GM18907 (cell line): Measurements from ENCODE around the gene TENT5C.

Experiments used
- ATAC-seq: cut with Tn5 transposase; IDR thresholded peaks from one replicate; pipeline ENCODE4 v1.9.1; 2021; ENCODE audit warnings: mild to moderate bottlenecking, moderate library complexity; ENCODE audit not compliant: unreplicated experiment

Gene TENT5C

GRCh38 chr1:117590273-117590925, 15.4 kb upstream of the TENT5C start:
- ATAC-seq: no peak

GRCh38 chr1:117591252-117591651, 14.6 kb upstream of the TENT5C start:
- ATAC-seq: no peak

- ATAC-seq: no peak
Observed at GRCh38 chr1:117592155-117592554, 13.7 kb upstream of the TENT5C start.

- ATAC-seq: no peak
Observed at GRCh38 chr1:117594261-117594990, 11.4 kb upstream of the TENT5C start.

GRCh38 chr1:117596023-117596720, 9.7 kb upstream of the TENT5C start:
- no peak for ATAC-seq

GRCh38 chr1:117598489-117598888, 7.4 kb upstream of the TENT5C start:
- ATAC-seq: no peak

GRCh38 chr1:117599286-117600221, 6.3 kb upstream of the TENT5C start:
- no peak for ATAC-seq

GRCh38 chr1:117600325-117600943, 5.4 kb upstream of the TENT5C start:
- no peak for ATAC-seq

GRCh38 chr1:117600966-117601365, 4.9 kb upstream of the TENT5C start:
- no peak for ATAC-seq

GRCh38 chr1:117602862-117603261, 3.0 kb upstream of the TENT5C start:
- ATAC-seq: no peak

GRCh38 chr1:117605164-117605773, 579 bp upstream of the TENT5C start:
- peak; percentile 33 for ATAC-seq

- peak; percentile 19 for ATAC-seq
Observed at GRCh38 chr1:117606649-117607430, 992 bp downstream of the TENT5C start.

- no peak for ATAC-seq
Observed at GRCh38 chr1:117607471-117607870, 1.6 kb downstream of the TENT5C start.

- ATAC-seq: no peak
Observed at GRCh38 chr1:117608115-117608615, 2.3 kb downstream of the TENT5C start.

GRCh38 chr1:117608758-117609157, 2.9 kb downstream of the TENT5C start:
- ATAC-seq: no peak

GRCh38 chr1:117609471-117609911, 3.6 kb downstream of the TENT5C start:
- ATAC-seq: no peak

GRCh38 chr1:117610036-117610435, 4.2 kb downstream of the TENT5C start:
- no peak for ATAC-seq

GRCh38 chr1:117611121-117611601, 5.3 kb downstream of the TENT5C start:
- ATAC-seq: no peak
